Mesodermal cell (in vitro differentiated cells): Measurements from ENCODE around the gene BACH1.
"Not testable (repeated sequence)": the region's sequence is repeated elsewhere in the genome, so short reads cannot be mapped to it uniquely, and the experiment has no call there.

Experiments used
- H3K27ac ChIP-seq: 2 replicates; pipeline ENCODE4 v1.7.0; 2013; ENCODE audit warnings: mild to moderate bottlenecking, low read depth, low read length, moderate library complexity; ENCODE audit not compliant: severe bottlenecking
- H3K36me3 ChIP-seq: 2 replicates; pipeline ENCODE4 v1.7.1; 2013; ENCODE audit warnings: mild to moderate bottlenecking, low read length, moderate library complexity; ENCODE audit not compliant: control insufficient read depth, insufficient read depth
- H3K4me1 ChIP-seq: one replicate; pipeline ENCODE4 v1.7.1; 2013; ENCODE audit warnings: mild to moderate bottlenecking, low read length; ENCODE audit not compliant: insufficient read depth, control insufficient read depth, poor library complexity, severe bottlenecking
- H3K4me3 ChIP-seq: 2 replicates; pipeline ENCODE4 v1.7.0; 2013; ENCODE audit warnings: low read length, control low read depth, mild to moderate bottlenecking; ENCODE audit not compliant: insufficient read depth, poor library complexity, severe bottlenecking; ENCODE audit errors: extremely low read depth
- H3K9me3 ChIP-seq: 2 replicates; pipeline ENCODE4 v1.7.1; 2013; ENCODE audit warnings: mild to moderate bottlenecking, low read length, moderate library complexity; ENCODE audit not compliant: control insufficient read depth
- WGBS, 2 experiments: methylation state at CpG; one replicate each; pipeline ENCODE4 v1.1.5; 2013; ENCODE audit warnings: missing lambda C conversion rate in 2 of 2; ENCODE audit not compliant: insufficient coverage in 2 of 2; 5-methylcytosine and 5-hydroxymethylcytosine counted together

BACH1 gene

DNA sequence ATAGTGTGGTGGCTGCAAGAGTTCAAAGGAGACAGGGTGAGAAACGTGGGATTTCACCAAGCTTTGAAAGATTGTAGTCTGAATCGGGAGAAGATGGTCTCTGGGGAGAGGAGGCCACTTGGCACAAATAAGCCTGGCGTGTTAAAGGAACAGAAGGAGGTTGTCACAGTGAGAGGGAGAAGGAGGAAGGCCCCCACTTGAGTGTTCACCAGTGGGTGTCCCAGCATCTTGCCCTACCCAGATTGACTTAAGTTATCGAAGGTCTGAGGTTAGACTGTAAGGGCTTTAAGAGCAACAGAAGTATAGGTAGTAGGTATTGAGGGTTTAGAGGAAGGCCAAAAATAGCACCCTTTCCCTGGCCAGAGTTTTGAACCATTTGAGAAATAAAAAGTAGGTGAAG is 48.0 kb downstream of the BACH1 start:
- 86 to 95% methylated on average over 4 of the region's 4 CpGs for WGBS, 2 experiments
- no peaks in the 10 kb centered on the region for H3K9me3 ChIP-seq
- peaks cover 25% of the 10 kb centered on the region for H3K4me1 ChIP-seq
- H3K4me3 ChIP-seq = no peak overlapping the region
- peaks cover 9% of the 10 kb centered on the region for H3K36me3 ChIP-seq
- no peak overlapping the region for H3K27ac ChIP-seq

DNA sequence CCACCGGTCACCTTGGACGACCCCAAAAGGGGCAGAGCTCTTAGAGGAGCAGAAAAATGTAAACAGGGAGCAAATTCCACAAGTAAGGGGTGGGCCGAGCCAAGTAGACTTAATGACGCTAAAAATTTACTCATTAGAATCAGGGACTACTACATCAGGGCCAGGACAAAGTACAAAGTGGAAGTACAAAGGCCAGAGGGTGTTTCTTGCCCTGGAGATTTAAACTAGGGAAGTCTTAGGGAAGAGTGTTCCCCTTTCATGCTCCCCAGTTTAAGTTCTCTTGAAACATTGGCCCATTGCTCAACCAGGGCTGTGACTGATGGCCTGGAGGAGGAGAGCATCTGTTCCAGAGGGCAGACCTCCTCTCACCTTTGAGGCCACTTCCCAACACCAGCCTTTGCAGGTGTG is 48.6 kb downstream of the BACH1 start:
- H3K4me3 ChIP-seq = no peak overlapping the region
- H3K27ac ChIP-seq = no peak overlapping the region
- H3K9me3 ChIP-seq = no peaks in the 10 kb centered on the region
- peaks cover 9% of the 10 kb centered on the region for H3K36me3 ChIP-seq
- H3K4me1 ChIP-seq = peaks cover 20% of the 10 kb centered on the region
- WGBS, 2 experiments = 100% methylated on average over 2 to 4 of the region's 4 CpGs

DNA sequence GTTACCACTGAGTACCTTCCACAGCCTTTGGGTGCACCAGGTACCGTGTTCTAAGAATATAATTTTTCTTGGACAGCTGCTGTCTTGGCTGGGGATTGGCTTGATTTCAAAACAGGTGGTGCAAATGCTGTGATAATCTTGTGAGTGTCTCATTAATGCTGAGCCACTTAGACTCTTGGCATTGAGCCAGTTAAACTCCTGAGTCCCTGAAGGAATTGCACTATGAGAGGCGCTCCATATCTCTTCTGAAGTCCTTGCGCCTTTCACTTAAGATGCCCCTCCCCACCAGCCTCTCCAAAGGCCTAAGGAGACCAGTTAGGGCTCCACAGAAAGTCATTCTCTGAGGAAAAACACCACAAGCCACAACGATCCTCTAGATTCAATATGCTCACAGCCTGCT is 51.0 kb downstream of the BACH1 start:
- H3K4me3 ChIP-seq = no peak overlapping the region
- peaks cover 6% of the 10 kb centered on the region for H3K9me3 ChIP-seq
- H3K4me1 ChIP-seq = peaks cover 9% of the 10 kb centered on the region
- peaks cover 18% of the 10 kb centered on the region for H3K36me3 ChIP-seq
- no peak overlapping the region for H3K27ac ChIP-seq
- 81 to 92% methylated on average over 3 of the region's 4 CpGs for WGBS, 2 experiments

DNA sequence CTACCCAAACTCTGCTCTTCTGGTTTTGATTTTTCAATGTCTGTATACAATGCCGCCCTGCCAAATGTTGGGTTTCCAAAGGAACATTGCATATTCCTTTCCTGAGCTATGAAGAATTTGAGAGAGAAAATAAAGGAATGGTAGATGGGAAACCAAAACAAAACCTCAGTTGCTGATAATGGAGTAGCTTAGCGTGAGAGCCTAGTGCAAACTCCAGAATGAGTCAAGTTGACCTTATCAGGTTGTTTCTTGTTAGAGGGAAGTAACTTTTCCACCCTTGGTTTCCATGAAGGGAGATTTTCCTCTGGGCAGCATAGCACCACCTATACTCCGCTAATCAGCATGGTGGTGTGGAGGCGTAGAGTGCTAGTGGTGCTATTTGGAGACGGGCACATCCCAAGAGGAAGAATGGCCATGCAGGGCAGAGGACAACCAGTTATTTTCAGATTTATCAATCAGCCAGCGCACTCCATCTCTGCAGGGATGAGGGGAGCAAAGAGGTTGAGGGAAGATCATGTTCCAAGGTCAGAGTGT is 51.6 kb downstream of the BACH1 start:
- peaks cover 10% of the 10 kb centered on the region for H3K9me3 ChIP-seq
- 92 to 95% methylated on average over 2 to 3 of the region's 6 CpGs for WGBS, 2 experiments
- no peak overlapping the region for H3K4me3 ChIP-seq
- H3K36me3 ChIP-seq = peaks cover 22% of the 10 kb centered on the region
- peaks cover 9% of the 10 kb centered on the region for H3K4me1 ChIP-seq
- H3K27ac ChIP-seq = no peak overlapping the region

DNA sequence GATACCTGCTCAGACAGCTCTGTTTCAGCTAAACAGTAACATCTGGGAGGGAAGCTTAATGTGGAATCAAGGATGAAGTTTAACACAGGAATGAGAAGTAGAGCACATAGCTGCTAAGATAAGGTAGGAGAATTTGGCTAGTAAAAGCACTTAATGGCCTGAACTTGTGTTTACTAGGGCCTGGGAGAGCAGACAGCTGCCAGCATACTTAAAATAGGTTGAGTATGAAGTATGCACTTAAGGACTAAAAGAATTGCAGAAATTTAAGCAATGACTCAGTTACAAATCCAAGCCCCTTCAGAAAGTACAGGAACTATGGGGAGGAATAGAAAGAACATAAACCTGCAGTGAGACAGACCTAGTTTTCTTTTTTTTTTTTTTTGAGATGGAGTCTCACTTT is 53.0 kb downstream of the BACH1 start:
- H3K27ac ChIP-seq = peak overlapping the region; percentile 37
- H3K4me1 ChIP-seq = peaks cover 9% of the 10 kb centered on the region
- H3K36me3 ChIP-seq = peaks cover 22% of the 10 kb centered on the region
- no peak overlapping the region for H3K4me3 ChIP-seq
- peaks cover 10% of the 10 kb centered on the region for H3K9me3 ChIP-seq

DNA sequence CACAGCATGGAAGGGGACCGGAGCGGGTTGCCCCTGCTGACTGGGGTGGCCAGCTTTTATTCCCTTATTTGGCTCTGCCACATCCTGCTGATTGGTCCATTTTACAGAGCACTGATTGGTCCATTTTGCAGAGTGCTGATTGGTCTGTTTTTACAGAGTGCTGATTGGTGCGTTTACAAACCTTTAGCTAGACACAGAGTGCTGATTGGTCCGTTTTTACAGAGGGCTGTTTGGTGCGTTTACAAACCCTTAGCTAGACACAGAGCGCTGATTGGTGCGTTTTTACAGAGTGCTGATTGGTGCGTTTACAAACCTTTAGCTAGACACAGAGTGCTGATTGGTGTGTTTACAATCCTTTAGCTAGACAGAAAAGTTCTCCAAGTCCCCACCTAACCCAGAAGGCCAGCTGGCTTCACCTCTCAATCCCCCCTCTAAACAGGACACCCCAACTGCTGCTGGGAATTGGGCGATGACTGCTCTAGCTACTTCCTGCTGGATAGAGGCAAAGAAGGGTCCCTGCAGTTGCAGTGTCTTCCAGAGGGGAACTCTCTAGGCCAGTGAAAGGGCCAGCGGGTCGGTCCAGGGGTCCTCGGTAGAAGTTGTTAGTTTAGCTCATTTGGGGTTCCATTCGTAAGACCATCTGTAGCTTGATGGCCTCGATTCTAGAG is 56.5 kb downstream of the BACH1 start:
- WGBS, 2 experiments = 93% methylated on average over 12 to 13 of the region's 14 CpGs
- H3K4me1 ChIP-seq = not testable (repeated sequence)

DNA sequence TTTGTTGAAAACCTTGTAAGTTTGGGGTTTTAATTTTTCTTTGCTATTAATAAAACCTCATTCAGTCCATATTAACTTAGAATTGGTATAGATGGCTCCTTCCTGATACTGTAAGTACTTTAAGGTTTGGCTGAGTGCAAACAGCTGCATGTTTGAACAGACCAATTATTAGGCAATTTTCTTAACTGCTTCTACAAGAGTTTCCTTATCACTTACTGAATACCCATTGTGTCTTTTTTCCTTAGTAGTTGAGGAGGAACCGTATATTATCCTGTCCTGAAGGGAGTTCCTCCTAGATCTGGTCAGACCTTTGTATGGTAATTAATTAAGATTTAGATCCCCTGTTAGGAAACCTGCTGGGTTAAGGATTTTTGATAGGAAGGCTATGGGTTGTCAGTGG is 57.6 kb downstream of the BACH1 start:
- not testable (repeated sequence) for H3K4me3 ChIP-seq, H3K27ac ChIP-seq, H3K9me3 ChIP-seq, H3K4me1 ChIP-seq
- H3K36me3 ChIP-seq = peaks cover 28% of the 10 kb centered on the region
- WGBS, 2 experiments = no CpG with 5 or more reads among the region's 1 CpG

More for the DNA sequence above, 56.5 kb downstream of the BACH1 start:
- H3K36me3 ChIP-seq = peaks cover 28% of the 10 kb centered on the region
- H3K27ac ChIP-seq, H3K9me3 ChIP-seq, H3K4me3 ChIP-seq: not testable (repeated sequence)

DNA sequence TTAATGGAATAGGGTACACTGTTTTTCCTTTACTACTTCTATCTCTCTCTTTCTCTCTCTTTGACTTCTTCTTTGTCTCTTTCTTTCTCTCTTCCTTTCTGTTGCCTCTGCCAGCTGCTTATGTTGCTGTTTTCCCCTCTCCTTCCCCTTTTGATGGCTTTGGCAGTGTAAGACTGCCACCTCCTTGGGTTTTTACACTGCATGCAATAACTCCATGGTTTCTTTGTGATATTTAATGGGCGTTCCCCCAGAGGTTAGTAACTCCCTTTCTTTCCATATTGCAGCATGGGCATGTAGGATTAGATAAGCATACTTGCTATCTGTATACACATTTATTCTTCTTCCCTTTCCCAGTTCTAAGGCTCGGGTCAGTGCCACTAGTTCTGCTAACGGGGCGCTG is 58.1 kb downstream of the BACH1 start:
- peaks cover 28% of the 10 kb centered on the region for H3K36me3 ChIP-seq
- H3K4me1 ChIP-seq, H3K4me3 ChIP-seq, H3K9me3 ChIP-seq, H3K27ac ChIP-seq: not testable (repeated sequence)
- WGBS, 2 experiments = 80 to 100% methylated on average over 1 of the region's 4 CpGs

DNA sequence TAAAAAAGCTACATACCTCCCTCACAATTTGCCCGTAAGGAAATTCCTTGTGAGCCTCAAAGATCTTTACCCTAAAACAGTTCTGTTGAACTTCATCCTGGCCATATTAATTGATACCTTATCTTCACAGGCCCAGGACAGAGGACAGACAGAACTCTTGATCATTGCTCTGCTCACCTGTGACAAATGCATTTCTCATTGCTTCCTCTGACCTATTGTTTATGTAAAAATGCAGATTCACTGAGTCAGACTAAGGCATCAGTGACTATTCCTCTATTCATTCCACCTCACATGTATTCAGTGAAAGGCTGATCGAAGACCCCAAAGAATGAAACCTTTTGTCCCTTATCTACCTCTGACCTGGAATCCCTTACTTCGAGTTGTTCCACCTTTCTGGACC is 61.0 kb downstream of the BACH1 start:
- Histone ChIP-seq H3K27ac (no peak overlapping the region), H3K9me3 (peaks cover 4% of the 10 kb centered on the region), H3K4me3 (no peak overlapping the region), H3K36me3 (peaks cover 25% of the 10 kb centered on the region), H3K4me1 (no peaks in the 10 kb centered on the region)
- 95 to 100% methylated on average over 2 of the region's 3 CpGs for WGBS, 2 experiments

DNA sequence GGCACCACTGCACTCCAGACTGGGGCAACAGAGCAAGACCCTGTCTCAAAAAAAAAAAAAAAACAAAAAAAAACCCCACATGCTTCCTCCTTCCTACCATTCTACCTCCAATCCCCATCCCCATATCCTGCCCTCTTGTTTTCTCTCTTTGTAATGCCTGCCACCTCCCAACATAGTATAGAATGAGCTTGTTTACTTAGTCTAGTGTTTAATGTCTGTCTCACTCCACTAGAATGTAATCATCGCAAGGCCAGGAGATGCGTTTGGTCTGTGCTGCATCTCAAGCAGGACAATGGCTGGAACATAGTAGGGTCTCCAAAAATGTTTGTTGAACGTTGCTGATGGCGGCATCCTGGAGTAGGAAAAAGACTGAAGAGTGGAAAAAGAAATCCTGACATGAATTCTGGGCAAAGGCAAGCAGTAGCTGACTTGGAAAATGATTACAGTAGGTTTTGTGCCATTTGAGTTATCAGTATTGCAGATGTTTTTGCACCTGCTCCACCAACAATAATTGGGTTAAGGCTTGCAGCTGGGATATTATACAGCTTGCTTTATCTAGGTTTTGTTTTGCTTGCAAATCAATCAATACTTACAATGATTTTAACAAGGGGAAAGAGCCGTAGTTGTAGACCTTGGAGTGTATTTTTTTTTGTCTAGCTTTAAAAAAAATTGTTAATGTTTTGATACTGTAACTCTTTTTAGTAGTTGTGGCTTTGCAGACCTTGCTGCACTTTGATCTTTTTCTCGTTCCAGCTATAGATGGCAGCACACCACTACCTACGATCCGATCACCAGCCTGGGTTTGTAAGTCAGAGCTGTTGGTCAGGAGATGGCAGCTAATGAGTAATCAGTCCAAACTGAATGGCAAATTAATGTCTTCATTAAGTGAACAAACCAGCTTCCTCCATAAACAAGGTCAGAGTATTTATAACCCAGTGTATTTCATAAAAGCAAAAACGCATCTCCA is 62.4 kb downstream of the BACH1 start:
- H3K27ac ChIP-seq = no peak overlapping the region
- no peak overlapping the region for H3K4me3 ChIP-seq
- peaks cover 21% of the 10 kb centered on the region for H3K36me3 ChIP-seq
- no peaks in the 10 kb centered on the region for H3K9me3 ChIP-seq
- 90% methylated on average over 5 to 7 of the region's 9 CpGs for WGBS, 2 experiments
- no peaks in the 10 kb centered on the region for H3K4me1 ChIP-seq

DNA sequence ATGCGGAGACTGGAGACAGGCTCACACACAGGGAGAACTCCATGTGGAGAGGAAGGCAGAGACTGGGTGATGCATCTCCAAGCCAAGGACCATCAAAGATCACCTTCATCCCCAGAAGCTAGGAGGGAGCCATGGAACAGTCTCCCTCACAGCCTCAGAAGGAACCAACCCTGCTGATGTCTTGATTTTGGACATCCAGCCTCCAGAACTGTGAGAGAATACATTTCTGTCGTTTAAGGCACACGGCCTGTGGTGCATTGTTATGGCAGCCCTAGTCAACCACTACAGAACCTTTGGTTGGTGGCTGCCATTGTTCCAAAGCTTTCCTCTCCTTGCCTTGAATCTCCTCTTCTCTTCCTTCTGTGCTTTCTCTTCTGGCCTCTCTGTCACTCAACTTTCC is 64.0 kb downstream of the BACH1 start:
- H3K27ac ChIP-seq = no peak overlapping the region
- WGBS, 2 experiments = 79 to 89% methylated on average over 2 to 3 of the region's 3 CpGs
- H3K4me1 ChIP-seq = no peaks in the 10 kb centered on the region
- peaks cover 26% of the 10 kb centered on the region for H3K36me3 ChIP-seq
- H3K4me3 ChIP-seq = no peak overlapping the region
- H3K9me3 ChIP-seq = no peaks in the 10 kb centered on the region
